ENCODE measurements around the gene AGAP6. TPM values are rescaled to one million over a fixed set of nuclear protein-coding genes. Genes with fewer than 3 reads are reported as not detected.
A peak's percentile ranks its signal among the peaks of the same experiment; 100 is the strongest.
"Not testable (repeated sequence)": the region's sequence is repeated elsewhere in the genome, so short reads cannot be mapped to it uniquely, and the experiment has no call there.

The AGAP6 gene
- total RNA-seq, 1 donor from 2014 or later, result 18.5 TPM

DNA sequence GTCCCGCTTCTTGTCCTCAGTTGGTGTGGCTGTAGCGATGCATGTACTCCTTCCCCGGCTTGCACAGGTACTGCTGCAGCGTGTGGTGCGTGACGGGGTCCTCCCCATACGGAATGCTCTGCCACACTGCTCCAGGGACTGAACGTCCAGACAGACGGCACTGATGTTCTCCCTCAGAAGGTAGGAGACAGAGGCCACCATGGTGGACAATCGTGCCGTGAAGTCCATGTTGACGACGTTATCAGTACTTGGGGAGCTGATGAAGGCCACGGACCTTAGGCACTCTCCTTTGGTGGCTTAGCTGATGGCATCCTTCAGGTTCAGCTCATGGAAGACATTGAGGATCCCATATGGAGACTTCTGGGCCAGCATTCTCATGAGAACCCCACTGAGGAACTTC is 37.4 kb downstream of the AGAP6 start:
- H3K36me3 Mint-ChIP-seq (ENCODE audit: unreplicated experiment), result no peaks in the 10 kb centered on the region
- H3K27me3 Mint-ChIP-seq (ENCODE audit: unreplicated experiment), result peaks cover 3% of the 10 kb centered on the region
- no peaks in the 10 kb centered on the region for H3K4me1 Mint-ChIP-seq (ENCODE audit: low read depth, unreplicated experiment)
- no peak overlapping the region for H3K27ac Mint-ChIP-seq (ENCODE audit: unreplicated experiment)
- H3K4me3 Mint-ChIP-seq (ENCODE audit: unreplicated experiment), result no peak overlapping the region
- TF ChIP-seq, protein P1, sequence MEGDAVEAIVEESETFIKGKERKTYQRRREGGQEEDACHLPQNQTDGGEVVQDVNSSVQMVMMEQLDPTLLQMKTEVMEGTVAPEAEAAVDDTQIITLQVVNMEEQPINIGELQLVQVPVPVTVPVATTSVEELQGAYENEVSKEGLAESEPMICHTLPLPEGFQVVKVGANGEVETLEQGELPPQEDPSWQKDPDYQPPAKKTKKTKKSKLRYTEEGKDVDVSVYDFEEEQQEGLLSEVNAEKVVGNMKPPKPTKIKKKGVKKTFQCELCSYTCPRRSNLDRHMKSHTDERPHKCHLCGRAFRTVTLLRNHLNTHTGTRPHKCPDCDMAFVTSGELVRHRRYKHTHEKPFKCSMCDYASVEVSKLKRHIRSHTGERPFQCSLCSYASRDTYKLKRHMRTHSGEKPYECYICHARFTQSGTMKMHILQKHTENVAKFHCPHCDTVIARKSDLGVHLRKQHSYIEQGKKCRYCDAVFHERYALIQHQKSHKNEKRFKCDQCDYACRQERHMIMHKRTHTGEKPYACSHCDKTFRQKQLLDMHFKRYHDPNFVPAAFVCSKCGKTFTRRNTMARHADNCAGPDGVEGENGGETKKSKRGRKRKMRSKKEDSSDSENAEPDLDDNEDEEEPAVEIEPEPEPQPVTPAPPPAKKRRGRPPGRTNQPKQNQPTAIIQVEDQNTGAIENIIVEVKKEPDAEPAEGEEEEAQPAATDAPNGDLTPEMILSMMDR (IDR thresholded peaks at IDR 0.05; ENCODE audit: partially characterized antibody, unreplicated experiment), result no peak
- no peak for DNase-seq
- H3K9me3 Mint-ChIP-seq (ENCODE audit: unreplicated experiment), result peaks cover 2% of the 10 kb centered on the region

DNA sequence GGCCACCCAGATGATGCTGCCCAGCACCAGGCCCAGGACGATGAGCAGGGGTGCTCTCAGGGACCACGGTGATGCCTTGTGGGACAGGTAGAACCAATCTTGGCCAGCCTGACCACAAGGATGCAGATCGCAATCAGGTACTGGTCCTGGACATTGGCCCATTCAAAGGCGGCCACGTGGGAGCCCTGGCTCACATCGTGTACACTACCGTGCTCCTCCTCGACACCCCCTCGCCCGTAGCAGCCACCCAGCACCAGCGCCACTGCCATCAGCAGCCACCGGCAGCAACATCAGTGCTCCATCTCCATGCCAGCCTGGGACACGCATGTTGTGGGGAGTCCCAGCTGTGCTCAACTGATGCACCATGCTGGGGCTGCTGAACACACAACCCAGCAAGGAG is 39.0 kb downstream of the AGAP6 start:
- Mint-ChIP-seq H3K27me3 (ENCODE audit: unreplicated experiment) (peaks cover 5% of the 10 kb centered on the region), H3K36me3 (ENCODE audit: unreplicated experiment) (no peaks in the 10 kb centered on the region), H3K4me3 (ENCODE audit: unreplicated experiment) (no peak overlapping the region), H3K27ac (ENCODE audit: unreplicated experiment) (no peak overlapping the region), H3K9me3 (ENCODE audit: unreplicated experiment) (peaks cover 2% of the 10 kb centered on the region), H3K4me1 (ENCODE audit: low read depth, unreplicated experiment) (no peaks in the 10 kb centered on the region)
- no peak for DNase-seq
- TF ChIP-seq, protein P1 (IDR thresholded peaks at IDR 0.05; ENCODE audit: partially characterized antibody, unreplicated experiment), result no peak

DNA sequence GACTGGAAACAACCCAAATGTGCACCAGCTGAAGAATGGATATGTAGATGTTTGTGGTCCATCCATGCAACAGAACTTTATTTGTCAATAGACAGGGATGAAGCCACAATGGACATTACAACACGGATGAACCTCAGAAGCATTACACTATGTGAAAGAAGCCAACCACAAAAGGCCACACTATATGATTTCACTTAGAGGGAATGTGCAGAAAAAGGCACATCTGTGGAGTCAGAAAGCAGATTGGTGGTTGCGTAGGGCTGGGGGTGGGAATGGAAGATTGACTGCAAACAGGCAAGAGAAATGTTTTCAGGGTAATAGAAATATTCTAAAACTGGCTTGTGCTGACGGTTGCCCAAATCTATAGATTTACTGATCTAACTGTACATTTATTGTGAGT is 45.3 kb downstream of the AGAP6 start:
- TF ChIP-seq, protein P1 (IDR thresholded peaks at IDR 0.05; ENCODE audit: partially characterized antibody, unreplicated experiment), result no peak
- peaks cover 5% of the 10 kb centered on the region for H3K27me3 Mint-ChIP-seq (ENCODE audit: unreplicated experiment)
- H3K9me3 Mint-ChIP-seq (ENCODE audit: unreplicated experiment), result no peaks in the 10 kb centered on the region
- no peaks in the 10 kb centered on the region for H3K36me3 Mint-ChIP-seq (ENCODE audit: unreplicated experiment)
- H3K4me1 Mint-ChIP-seq (ENCODE audit: low read depth, unreplicated experiment), result peaks cover 2% of the 10 kb centered on the region
- no peak for DNase-seq
- H3K4me3 Mint-ChIP-seq (ENCODE audit: unreplicated experiment), result no peak overlapping the region
- H3K27ac Mint-ChIP-seq (ENCODE audit: unreplicated experiment), result no peak overlapping the region

DNA sequence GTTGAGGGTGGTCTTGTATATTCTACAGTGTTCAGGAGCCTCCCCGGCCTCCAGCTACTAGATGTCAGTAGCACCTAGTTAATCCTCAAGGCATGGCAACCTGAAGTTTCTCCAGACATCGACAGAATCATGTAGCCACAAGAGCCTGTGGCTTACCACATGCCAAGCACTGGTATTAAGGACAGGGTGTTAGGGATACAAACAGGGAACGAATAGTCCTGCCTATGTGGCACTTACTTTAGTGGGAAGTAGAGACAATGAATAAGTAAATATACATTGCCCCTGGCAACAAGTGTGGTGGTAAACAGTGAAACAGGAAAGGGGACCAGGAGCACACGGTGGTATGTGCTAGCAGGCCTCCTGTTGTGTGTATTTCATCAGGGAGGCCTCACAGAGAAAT is 47.1 kb downstream of the AGAP6 start:
- not testable (repeated sequence) for H3K36me3 Mint-ChIP-seq (ENCODE audit: unreplicated experiment); H3K9me3 Mint-ChIP-seq (ENCODE audit: unreplicated experiment); H3K4me1 Mint-ChIP-seq (ENCODE audit: low read depth, unreplicated experiment); H3K27me3 Mint-ChIP-seq (ENCODE audit: unreplicated experiment); DNase-seq; H3K27ac Mint-ChIP-seq (ENCODE audit: unreplicated experiment); H3K4me3 Mint-ChIP-seq (ENCODE audit: unreplicated experiment)

DNA sequence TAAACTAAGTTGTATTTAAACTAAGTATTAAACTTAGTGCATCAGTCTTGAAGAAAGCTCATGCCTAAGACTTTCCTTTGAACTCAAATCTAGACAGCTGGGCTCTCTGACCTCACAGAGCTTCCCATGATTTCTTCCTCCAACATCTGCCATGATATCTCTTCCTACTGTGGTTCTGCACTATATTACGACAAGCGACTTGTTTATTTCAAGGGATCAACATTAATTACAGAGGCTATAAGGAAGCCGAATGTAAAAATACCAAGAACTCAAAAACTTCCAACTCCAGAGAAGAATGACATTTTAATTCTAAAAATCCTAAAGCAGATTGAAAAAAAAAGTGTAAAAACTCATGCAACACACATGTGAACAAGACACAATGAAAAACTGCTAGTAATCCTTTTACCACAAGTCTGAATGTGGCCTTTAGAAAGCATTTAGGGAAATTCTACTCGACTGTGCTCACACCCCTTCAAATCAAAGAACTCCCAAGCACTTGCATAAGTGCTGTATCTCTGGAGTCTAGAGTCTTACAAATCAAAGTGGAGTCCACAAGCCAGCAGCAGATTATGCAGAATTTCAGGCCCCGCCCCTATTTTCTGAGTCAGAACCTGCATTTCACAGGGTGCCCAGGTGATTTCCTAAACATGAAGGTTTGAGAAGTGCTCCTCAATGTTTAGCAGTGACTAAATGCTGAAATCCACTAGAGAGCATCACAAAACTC is 56.9 kb downstream of the AGAP6 start:
- no peak overlapping the region for H3K27ac Mint-ChIP-seq (ENCODE audit: unreplicated experiment)
- H3K4me1 Mint-ChIP-seq (ENCODE audit: low read depth, unreplicated experiment), result peaks cover 8% of the 10 kb centered on the region
- TF ChIP-seq, protein P1 (IDR thresholded peaks at IDR 0.05; ENCODE audit: partially characterized antibody, unreplicated experiment), result no peak
- H3K27me3 Mint-ChIP-seq (ENCODE audit: unreplicated experiment), result peaks cover 3% of the 10 kb centered on the region
- no peak for DNase-seq
- no peak overlapping the region for H3K4me3 Mint-ChIP-seq (ENCODE audit: unreplicated experiment)
- H3K9me3 Mint-ChIP-seq (ENCODE audit: unreplicated experiment), result no peaks in the 10 kb centered on the region
- H3K36me3 Mint-ChIP-seq (ENCODE audit: unreplicated experiment), result no peaks in the 10 kb centered on the region

DNA sequence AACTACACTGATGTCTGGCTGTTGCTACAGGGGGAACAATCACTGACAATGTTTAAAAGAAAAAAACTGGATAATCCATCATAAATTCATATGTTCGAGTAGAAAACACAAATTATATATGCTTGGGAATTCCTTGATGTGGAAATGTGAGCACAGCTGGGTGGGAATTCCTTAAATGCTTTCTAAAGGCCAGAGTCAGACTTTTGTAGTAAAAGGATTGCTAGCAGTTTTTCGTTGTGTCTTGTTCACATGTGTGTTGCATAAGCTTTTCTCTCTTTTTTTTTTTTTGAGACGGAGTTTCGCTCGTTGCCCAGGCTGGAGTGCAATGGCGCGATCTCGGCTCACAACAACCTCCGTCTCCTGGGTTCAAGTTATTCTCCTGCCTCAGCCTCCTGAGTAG is 58.3 kb downstream of the AGAP6 start:
- H3K4me1 Mint-ChIP-seq (ENCODE audit: low read depth, unreplicated experiment); H3K27ac Mint-ChIP-seq (ENCODE audit: unreplicated experiment); H3K9me3 Mint-ChIP-seq (ENCODE audit: unreplicated experiment); H3K36me3 Mint-ChIP-seq (ENCODE audit: unreplicated experiment); H3K27me3 Mint-ChIP-seq (ENCODE audit: unreplicated experiment); DNase-seq; H3K4me3 Mint-ChIP-seq (ENCODE audit: unreplicated experiment): not testable (repeated sequence)

DNA sequence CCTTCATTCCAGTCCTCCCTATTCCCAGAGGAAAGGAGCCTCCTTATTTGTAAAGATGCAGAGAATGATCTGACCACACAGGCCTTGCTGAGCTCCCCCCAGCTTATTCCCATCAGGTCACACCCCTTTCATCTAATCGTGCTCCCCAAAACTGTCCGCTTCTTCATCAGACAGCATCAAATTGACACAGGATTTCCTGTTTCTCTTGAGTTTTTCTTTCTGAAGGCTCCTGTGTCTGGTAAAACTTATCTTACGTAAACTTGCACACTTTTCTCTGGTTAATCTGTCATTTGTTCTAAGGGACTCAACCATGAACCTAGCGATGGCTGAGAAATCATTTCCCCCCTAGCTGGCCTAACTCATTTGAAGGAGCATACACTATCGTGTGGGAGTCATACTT is 59.4 kb downstream of the AGAP6 start:
- not testable (repeated sequence) for H3K27me3 Mint-ChIP-seq (ENCODE audit: unreplicated experiment); H3K4me3 Mint-ChIP-seq (ENCODE audit: unreplicated experiment); H3K36me3 Mint-ChIP-seq (ENCODE audit: unreplicated experiment); DNase-seq; H3K27ac Mint-ChIP-seq (ENCODE audit: unreplicated experiment); H3K9me3 Mint-ChIP-seq (ENCODE audit: unreplicated experiment)
- H3K4me1 Mint-ChIP-seq (ENCODE audit: low read depth, unreplicated experiment), result peaks cover 14% of the 10 kb centered on the region

DNA sequence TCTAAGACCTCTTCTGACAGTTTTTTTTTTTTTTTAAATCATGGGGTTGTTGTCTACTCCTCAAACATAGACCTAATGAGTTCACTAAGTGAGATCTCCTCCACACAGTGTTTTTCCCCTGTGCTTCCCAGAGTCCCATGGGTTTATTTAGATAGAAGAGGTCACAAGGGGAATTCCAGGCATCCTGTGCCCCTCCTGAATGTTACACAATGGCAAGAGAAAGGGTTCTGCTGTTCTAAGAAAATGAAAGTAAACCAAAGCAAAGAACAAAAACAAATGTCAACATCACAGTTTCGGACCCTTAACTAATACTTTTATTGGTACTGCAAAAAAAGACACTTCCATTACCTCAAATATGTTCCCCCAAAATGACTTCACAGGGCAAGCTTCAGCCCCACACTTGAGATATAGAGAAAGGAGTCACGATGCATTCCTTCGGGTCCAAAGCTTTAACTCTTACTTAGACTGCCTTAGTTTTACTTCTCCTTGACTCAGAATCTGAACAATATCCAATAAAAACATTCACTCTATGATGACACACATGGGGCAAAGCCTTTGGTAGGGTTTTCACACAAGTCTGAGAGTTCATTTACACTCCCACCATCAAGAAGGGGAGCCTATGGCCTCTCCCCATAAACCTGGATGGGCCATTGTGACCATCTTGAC is 63.9 kb downstream of the AGAP6 start:
- H3K4me1 Mint-ChIP-seq (ENCODE audit: low read depth, unreplicated experiment), result peaks cover 34% of the 10 kb centered on the region
- not testable (repeated sequence) for DNase-seq; H3K9me3 Mint-ChIP-seq (ENCODE audit: unreplicated experiment); H3K27me3 Mint-ChIP-seq (ENCODE audit: unreplicated experiment); H3K4me3 Mint-ChIP-seq (ENCODE audit: unreplicated experiment); H3K36me3 Mint-ChIP-seq (ENCODE audit: unreplicated experiment)
- peak overlapping the region; percentile 43 for H3K27ac Mint-ChIP-seq (ENCODE audit: unreplicated experiment)

Measured in glutamatergic neuron (in vitro differentiated cells).